Upper lobe of right lung (tissue), 1 donor: Measurements from ENCODE around the gene ZNF302. TPM values are rescaled to one million over a fixed set of nuclear protein-coding genes. Genes with fewer than 3 reads are reported as not detected.
"Not testable (repeated sequence)": the region's sequence is repeated elsewhere in the genome, so short reads cannot be mapped to it uniquely, and the experiment has no call there.

ENCODE experiments used
- ATAC-seq: fragments of 200-7000 bp; cut with Tn5 transposase; one replicate; pipeline ENCODE4 v1.9.1; 2020; ENCODE audit warnings: mild to moderate bottlenecking, moderate library complexity
- DNase-seq: peaks from one replicate; pipeline ENCODE4 v3.0.0-alpha.2; 2020
- H3K27ac ChIP-seq: fragments of 200-600 bp; one replicate; pipeline ENCODE4 v1.8.0; 2022
- H3K27me3 ChIP-seq: fragments of 200-600 bp; one replicate; pipeline ENCODE4 v1.8.0; 2022; ENCODE audit warnings: mild to moderate bottlenecking
- H3K36me3 ChIP-seq: fragments of 200-600 bp; one replicate; pipeline ENCODE4 v1.8.0; 2022
- H3K4me1 ChIP-seq: fragments of 200-600 bp; one replicate; pipeline ENCODE4 v1.8.0; 2022
- H3K4me3 ChIP-seq: fragments of 200-600 bp; one replicate; pipeline ENCODE4 v1.8.0; 2022; ENCODE audit warnings: mild to moderate bottlenecking
- H3K9me3 ChIP-seq: fragments of 200-600 bp; one replicate; pipeline ENCODE4 v1.8.0; 2022
- CTCF ChIP-seq: fragments of 200-600 bp; IDR thresholded peaks from one replicate; pipeline ENCODE4 v1.8.0; 2022; ENCODE audit warnings: antibody characterized with exemption
- intact Hi-C: fragments of 100-400 bp; cut with DNase I; formaldehyde crosslinking; loops from one replicate; pipeline ENCODE4 v1.11.0; 2022
- total RNA-seq: library from RNA; stranded (reverse); fragmentation: NEBNext Ultra II Directional; extraction: Animal tissue kit (Norgen Biotek cat#: 25700); gene quantifications from one replicate; pipeline ENCODE4 v1.2.1, GENCODE V29; 2021
- donor health status: DM: no; HTN: yes; CAD: no; lungs with severe emphysema.

The ZNF302 gene
- total RNA-seq, 1 donor from 2014 or later: 28.2 TPM

- Histone ChIP-seq H3K9me3 (peaks cover 45% of the 10 kb centered on the region), H3K36me3 (peaks cover 49% of the 10 kb centered on the region), H3K27ac (no peak overlapping the region), H3K4me1 (peaks cover 11% of the 10 kb centered on the region), H3K4me3 (no peak overlapping the region), H3K27me3 (no peaks in the 10 kb centered on the region)
- intact Hi-C loops: no loop called here
- TF ChIP-seq CTCF: no peak
- DNase-seq (no peak), ATAC-seq (no peak)
These were observed 4.0 kb downstream of the ZNF302 start for GRCh38 chr19:34681478-34681877.

- H3K4me1 ChIP-seq, H3K4me3 ChIP-seq, H3K27ac ChIP-seq, H3K27me3 ChIP-seq, intact Hi-C loops, DNase-seq, ATAC-seq: not testable (repeated sequence)
- Histone ChIP-seq H3K36me3 (peaks cover 37% of the 10 kb centered on the region), H3K9me3 (peaks cover 50% of the 10 kb centered on the region)
These were observed 7.8 kb downstream of the ZNF302 start for GRCh38 chr19:34685266-34685665.

GRCh38 chr19:34686455-34686854, 9.0 kb downstream of the ZNF302 start:
- Histone ChIP-seq H3K4me1 (no peaks in the 10 kb centered on the region), H3K9me3 (peaks cover 42% of the 10 kb centered on the region), H3K4me3 (no peak overlapping the region), H3K36me3 (peaks cover 28% of the 10 kb centered on the region), H3K27ac (no peak overlapping the region), H3K27me3 (no peaks in the 10 kb centered on the region)
- DNase-seq (no peak), ATAC-seq (no peak)
- no peak for TF ChIP-seq CTCF
- intact Hi-C loops: no loop called here

- peaks cover 19% of the 10 kb centered on the region for H3K36me3 ChIP-seq
- no peak for TF ChIP-seq CTCF
- H3K9me3 ChIP-seq: peaks cover 35% of the 10 kb centered on the region
- no peak for ATAC-seq
- intact Hi-C loops: no loop called here
- H3K4me1 ChIP-seq: no peaks in the 10 kb centered on the region
- no peak overlapping the region for H3K27ac ChIP-seq
- no peaks in the 10 kb centered on the region for H3K27me3 ChIP-seq
- DNase-seq: no peak
- no peak overlapping the region for H3K4me3 ChIP-seq
These were observed 9.9 kb downstream of the ZNF302 start for GRCh38 chr19:34687348-34687747.

- no peak for DNase-seq
- peaks cover 6% of the 10 kb centered on the region for H3K36me3 ChIP-seq
- intact Hi-C loops: no loop called here
- H3K4me3 ChIP-seq: no peak overlapping the region
- TF ChIP-seq CTCF: no peak
- peaks cover 28% of the 10 kb centered on the region for H3K9me3 ChIP-seq
- ATAC-seq: no peak
- H3K27me3 ChIP-seq: no peaks in the 10 kb centered on the region
- no peak overlapping the region for H3K27ac ChIP-seq
- H3K4me1 ChIP-seq: no peaks in the 10 kb centered on the region
These were observed 11.1 kb downstream of the ZNF302 start for GRCh38 chr19:34688592-34688991.

- H3K27ac ChIP-seq: no peak overlapping the region
- intact Hi-C loops: no loop called here
- no peaks in the 10 kb centered on the region for H3K36me3 ChIP-seq
- peaks cover 16% of the 10 kb centered on the region for H3K9me3 ChIP-seq
- TF ChIP-seq CTCF: no peak
- no peak for DNase-seq
- H3K4me3 ChIP-seq: no peak overlapping the region
- no peak for ATAC-seq
- H3K27me3 ChIP-seq: no peaks in the 10 kb centered on the region
- no peaks in the 10 kb centered on the region for H3K4me1 ChIP-seq
These were observed 12.9 kb downstream of the ZNF302 start for GRCh38 chr19:34690372-34690771.
